ENCODE results near the gene DGKH. TPM values are rescaled to one million over a fixed set of nuclear protein-coding genes. Genes with fewer than 3 reads are reported as not detected.

Gene DGKH
- polyA plus RNA-seq, 1 donor from 2014 or later = 0.03 TPM

GRCh38 chr13:42164557-42165125, 116.2 kb downstream of the DGKH start:
- Mint-ChIP-seq H3K4me1 (no peaks in the 10 kb centered on the region), H3K4me3 (no peak overlapping the region), H3K27ac (no peak overlapping the region), H3K27me3 (no peaks in the 10 kb centered on the region), H3K9me3 (no peaks in the 10 kb centered on the region), H3K36me3 (peaks cover 4% of the 10 kb centered on the region)

- H3K4me1 Mint-ChIP-seq = peaks cover 0 to 1% (median 0%) of the 10 kb centered on the region in 3 donors
- H3K27ac Mint-ChIP-seq = no peak overlapping the region
- H3K9me3 Mint-ChIP-seq = no peaks in the 10 kb centered on the region
- peaks cover 4% of the 10 kb centered on the region for H3K36me3 Mint-ChIP-seq
- H3K4me3 Mint-ChIP-seq = no peak overlapping the region
- H3K27me3 Mint-ChIP-seq = no peaks in the 10 kb centered on the region
These were observed 120.0 kb downstream of the DGKH start for GRCh38 chr13:42168496-42168895.

GRCh38 chr13:42170029-42170428, 121.6 kb downstream of the DGKH start:
- no peak overlapping the region for H3K27ac Mint-ChIP-seq
- H3K36me3 Mint-ChIP-seq = peaks cover under 1% of the 10 kb centered on the region
- peaks cover 0 to 1% (median 0%) of the 10 kb centered on the region in 3 donors for H3K4me1 Mint-ChIP-seq

GRCh38 chr13:42173789-42174343, 125.4 kb downstream of the DGKH start:
- Mint-ChIP-seq H3K27me3 (no peaks in the 10 kb centered on the region), H3K27ac (no peak overlapping the region)

More at GRCh38 chr13:42170029-42170428, 121.6 kb downstream of the DGKH start:
- Mint-ChIP-seq H3K9me3 (no peaks in the 10 kb centered on the region), H3K4me3 (no peak overlapping the region), H3K27me3 (no peaks in the 10 kb centered on the region)

GRCh38 chr13:42174344-42175162, 126.1 kb downstream of the DGKH start:
- H3K36me3 Mint-ChIP-seq = no peaks in the 10 kb centered on the region
- no peaks in the 10 kb centered on the region for H3K27me3 Mint-ChIP-seq
- peaks cover 0 to 1% (median 0%) of the 10 kb centered on the region in 3 donors for H3K9me3 Mint-ChIP-seq
- no peak overlapping the region for H3K4me3 Mint-ChIP-seq
- no peak overlapping the region for H3K27ac Mint-ChIP-seq
- H3K4me1 Mint-ChIP-seq = peaks cover 0 to 1% (median 0%) of the 10 kb centered on the region in 3 donors

More at GRCh38 chr13:42173789-42174343, 125.4 kb downstream of the DGKH start:
- H3K36me3 Mint-ChIP-seq = no peaks in the 10 kb centered on the region
- H3K4me1 Mint-ChIP-seq = peaks cover 0 to 1% (median 0%) of the 10 kb centered on the region in 3 donors
- H3K9me3 Mint-ChIP-seq = peaks cover 0 to 1% (median 0%) of the 10 kb centered on the region in 3 donors
- no peak overlapping the region for H3K4me3 Mint-ChIP-seq

GRCh38 chr13:42176294-42176693, 127.8 kb downstream of the DGKH start:
- Mint-ChIP-seq H3K9me3 (peaks cover 0 to 1% (median 0%) of the 10 kb centered on the region in 3 donors), H3K4me3 (no peak overlapping the region), H3K4me1 (peaks cover 0 to 2% (median 0%) of the 10 kb centered on the region in 3 donors), H3K27ac (no peak overlapping the region), H3K36me3 (peaks cover 1% of the 10 kb centered on the region), H3K27me3 (no peaks in the 10 kb centered on the region)

GRCh38 chr13:42177189-42177588, 128.7 kb downstream of the DGKH start:
- Mint-ChIP-seq H3K4me3 (no peak overlapping the region), H3K36me3 (peaks cover 3% of the 10 kb centered on the region), H3K4me1 (peaks cover 0 to 5% (median under 1%) of the 10 kb centered on the region in 3 donors), H3K27ac (no peak overlapping the region), H3K9me3 (peaks cover 0 to 1% (median 0%) of the 10 kb centered on the region in 3 donors), H3K27me3 (no peaks in the 10 kb centered on the region)

- Mint-ChIP-seq H3K4me1 (peaks cover 0 to 5% (median 2%) of the 10 kb centered on the region in 3 donors), H3K27ac (no peak overlapping the region), H3K9me3 (peaks cover 0 to 1% (median 0%) of the 10 kb centered on the region in 3 donors), H3K4me3 (no peak overlapping the region), H3K36me3 (peaks cover 4% of the 10 kb centered on the region), H3K27me3 (no peaks in the 10 kb centered on the region)
These were observed 133.0 kb downstream of the DGKH start for GRCh38 chr13:42181381-42181953.

- Mint-ChIP-seq H3K9me3 (no peaks in the 10 kb centered on the region), H3K36me3 (peaks cover 2% of the 10 kb centered on the region), H3K4me1 (no peaks in the 10 kb centered on the region), H3K27me3 (no peaks in the 10 kb centered on the region), H3K27ac (no peak overlapping the region), H3K4me3 (no peak overlapping the region)
These were observed 140.6 kb downstream of the DGKH start for GRCh38 chr13:42189061-42189460.

- no peak overlapping the region for H3K27ac Mint-ChIP-seq
- no peak overlapping the region for H3K4me3 Mint-ChIP-seq
- no peaks in the 10 kb centered on the region for H3K27me3 Mint-ChIP-seq
- no peaks in the 10 kb centered on the region for H3K4me1 Mint-ChIP-seq
- H3K36me3 Mint-ChIP-seq = peaks cover 4% of the 10 kb centered on the region
- H3K9me3 Mint-ChIP-seq = no peaks in the 10 kb centered on the region
These were observed 142.1 kb downstream of the DGKH start for GRCh38 chr13:42190529-42190928.

GRCh38 chr13:42211704-42212464, 163.4 kb downstream of the DGKH start:
- Mint-ChIP-seq H3K27ac (peak overlapping the region in 1 of 3 donors; percentile 41), H3K4me3 (no peak overlapping the region), H3K9me3 (no peaks in the 10 kb centered on the region), H3K36me3 (peaks cover 2% of the 10 kb centered on the region), H3K27me3 (no peaks in the 10 kb centered on the region), H3K4me1 (peaks cover 0 to 1% (median 0%) of the 10 kb centered on the region in 3 donors)

GRCh38 chr13:42214446-42214845, 166.0 kb downstream of the DGKH start:
- Mint-ChIP-seq H3K27me3 (no peaks in the 10 kb centered on the region), H3K4me3 (no peak overlapping the region), H3K4me1 (peaks cover 0 to 1% (median 0%) of the 10 kb centered on the region in 3 donors), H3K27ac (no peak overlapping the region), H3K9me3 (no peaks in the 10 kb centered on the region), H3K36me3 (peaks cover 2% of the 10 kb centered on the region)

GRCh38 chr13:42215578-42216421, 167.4 kb downstream of the DGKH start:
- no peak overlapping the region for H3K27ac Mint-ChIP-seq
- H3K9me3 Mint-ChIP-seq = no peaks in the 10 kb centered on the region
- H3K27me3 Mint-ChIP-seq = no peaks in the 10 kb centered on the region

GRCh38 chr13:42216422-42216735, 167.9 kb downstream of the DGKH start:
- Mint-ChIP-seq H3K4me3 (no peak overlapping the region), H3K9me3 (no peaks in the 10 kb centered on the region), H3K4me1 (peaks cover 0 to 1% (median 0%) of the 10 kb centered on the region in 3 donors)

More at GRCh38 chr13:42215578-42216421, 167.4 kb downstream of the DGKH start:
- Mint-ChIP-seq H3K4me1 (peaks cover 0 to 1% (median 0%) of the 10 kb centered on the region in 3 donors), H3K4me3 (no peak overlapping the region), H3K36me3 (peaks cover under 1% of the 10 kb centered on the region)

More at GRCh38 chr13:42216422-42216735, 167.9 kb downstream of the DGKH start:
- Mint-ChIP-seq H3K27me3 (no peaks in the 10 kb centered on the region), H3K27ac (no peak overlapping the region), H3K36me3 (no peaks in the 10 kb centered on the region)
